Duodenal mucosa (tissue), 2 donors: ENCODE data around the gene CCNF.
A peak's percentile ranks its signal among the peaks of the same experiment; 100 is the strongest.

Experiments
- H3K27ac ChIP-seq: one replicate; pipeline ENCODE4 v1.7.0; 2013; ENCODE audit warnings: low read depth, low read length
- H3K27me3 ChIP-seq, 2 donors: one replicate each; pipeline ENCODE4 v1.7.0; 2013; ENCODE audit warnings: low read length in 2 of 2, control low read depth in 1 of 2; ENCODE audit not compliant: insufficient read depth in 2 of 2, control insufficient read depth in 1 of 2
- H3K36me3 ChIP-seq, 2 donors: one replicate each; pipeline ENCODE4 v1.7.0; 2013; ENCODE audit warnings: low read length in 2 of 2, control low read depth in 1 of 2; ENCODE audit not compliant: insufficient read depth in 2 of 2, control insufficient read depth in 1 of 2
- H3K4me1 ChIP-seq, 2 donors: one replicate each; pipeline ENCODE4 v1.7.0; 2013; ENCODE audit warnings: low read length in 2 of 2, control low read depth in 1 of 2; ENCODE audit not compliant: insufficient read depth in 2 of 2, control insufficient read depth in 1 of 2
- H3K4me3 ChIP-seq, 2 donors: one replicate each; pipeline ENCODE4 v1.7.0; 2013; ENCODE audit warnings: low read length in 2 of 2, low read depth in 1 of 2
- H3K9ac ChIP-seq, 2 donors: one replicate each; pipeline ENCODE4 v1.7.0; 2013; ENCODE audit warnings: low read length in 2 of 2, low read depth in 1 of 2
- H3K9me3 ChIP-seq, 2 donors: one replicate each; pipeline ENCODE4 v1.7.0; 2013; ENCODE audit warnings: low read length in 2 of 2, control low read depth in 1 of 2; ENCODE audit not compliant: control insufficient read depth in 1 of 2

Gene CCNF

GRCh38 chr16:2500918-2501750 is 71.9 kb downstream of the CCNF start:
- Histone ChIP-seq H3K27me3 (no peaks in the 10 kb centered on the region), H3K4me3 (peak overlapping the region in 1 of 2 donors; percentile 28), H3K4me1 (peaks cover 5 to 15% of the 10 kb centered on the region in 2 donors), H3K27ac (no peak overlapping the region), H3K9me3 (no peaks in the 10 kb centered on the region), H3K36me3 (peaks cover 2 to 12% of the 10 kb centered on the region in 2 donors), H3K9ac (no peak overlapping the region)

- Histone ChIP-seq H3K36me3 (peaks cover 2 to 6% of the 10 kb centered on the region in 2 donors), H3K4me3 (no peak overlapping the region), H3K9me3 (no peaks in the 10 kb centered on the region), H3K9ac (no peak overlapping the region), H3K27ac (no peak overlapping the region), H3K4me1 (peaks cover 5 to 15% of the 10 kb centered on the region in 2 donors), H3K27me3 (no peaks in the 10 kb centered on the region)
Measured at GRCh38 chr16:2501946-2502895, 73.0 kb downstream of the CCNF start.

GRCh38 chr16:2505695-2506094 is 76.4 kb downstream of the CCNF start:
- Histone ChIP-seq H3K9ac (no peak overlapping the region), H3K4me3 (no peak overlapping the region), H3K27me3 (no peaks in the 10 kb centered on the region), H3K4me1 (peaks cover 0 to 9% of the 10 kb centered on the region in 2 donors), H3K27ac (no peak overlapping the region), H3K36me3 (no peaks in the 10 kb centered on the region), H3K9me3 (no peaks in the 10 kb centered on the region)

GRCh38 chr16:2507052-2507659 is 77.9 kb downstream of the CCNF start:
- H3K36me3 ChIP-seq: no peaks in the 10 kb centered on the region
- no peaks in the 10 kb centered on the region for H3K9me3 ChIP-seq
- no peak overlapping the region for H3K4me3 ChIP-seq
- peak overlapping the region; percentile 32 for H3K27ac ChIP-seq
- no peaks in the 10 kb centered on the region for H3K27me3 ChIP-seq
- H3K4me1 ChIP-seq: peaks cover 0 to 5% of the 10 kb centered on the region in 2 donors
- H3K9ac ChIP-seq: no peak overlapping the region

GRCh38 chr16:2507665-2508064 is 78.4 kb downstream of the CCNF start:
- H3K27ac ChIP-seq: peak overlapping the region; percentile 32

More at GRCh38 chr16:2507665-2508064, 78.4 kb downstream of the CCNF start:
- Histone ChIP-seq H3K9me3 (no peaks in the 10 kb centered on the region), H3K27me3 (no peaks in the 10 kb centered on the region), H3K9ac (no peak overlapping the region), H3K4me1 (peaks cover 0 to 9% of the 10 kb centered on the region in 2 donors), H3K36me3 (no peaks in the 10 kb centered on the region), H3K4me3 (no peak overlapping the region)
